Measurements from ENCODE around the gene VAV1.

DNA sequence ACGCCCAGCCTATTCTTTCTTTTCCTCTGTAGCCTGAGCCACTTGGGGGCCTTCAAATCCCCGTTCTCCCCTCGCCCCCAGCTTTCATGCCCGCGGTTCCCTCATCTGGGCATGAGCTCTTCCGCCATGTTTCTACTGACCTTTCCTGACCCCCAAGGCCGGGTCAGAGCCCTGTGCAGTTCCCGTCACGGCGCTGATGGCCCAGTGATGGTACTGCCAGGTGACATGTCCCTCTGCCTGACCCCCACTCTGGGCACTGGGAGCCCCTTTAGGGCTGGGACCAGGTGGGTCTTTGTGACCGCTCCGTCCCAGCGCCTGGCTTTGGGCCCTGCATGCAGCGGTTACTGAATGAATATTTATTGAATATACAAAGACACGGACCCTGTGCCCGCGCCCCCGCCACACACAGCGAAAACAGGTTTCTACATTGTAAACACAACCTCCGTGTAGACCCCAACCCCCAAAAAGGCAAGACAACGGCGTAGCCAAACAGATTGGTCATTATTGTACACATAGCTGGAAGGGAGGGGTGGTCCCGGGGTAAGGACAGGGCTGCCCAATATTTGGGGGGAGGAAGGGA is 42.8 kb upstream of the VAV1 start:
- no peak for TF ChIP-seq ZNF331 (CRISPR knock-in tag; IDR thresholded peaks at IDR 0.05; ENCODE audit: low read depth)
- TF ChIP-seq, protein P1, sequence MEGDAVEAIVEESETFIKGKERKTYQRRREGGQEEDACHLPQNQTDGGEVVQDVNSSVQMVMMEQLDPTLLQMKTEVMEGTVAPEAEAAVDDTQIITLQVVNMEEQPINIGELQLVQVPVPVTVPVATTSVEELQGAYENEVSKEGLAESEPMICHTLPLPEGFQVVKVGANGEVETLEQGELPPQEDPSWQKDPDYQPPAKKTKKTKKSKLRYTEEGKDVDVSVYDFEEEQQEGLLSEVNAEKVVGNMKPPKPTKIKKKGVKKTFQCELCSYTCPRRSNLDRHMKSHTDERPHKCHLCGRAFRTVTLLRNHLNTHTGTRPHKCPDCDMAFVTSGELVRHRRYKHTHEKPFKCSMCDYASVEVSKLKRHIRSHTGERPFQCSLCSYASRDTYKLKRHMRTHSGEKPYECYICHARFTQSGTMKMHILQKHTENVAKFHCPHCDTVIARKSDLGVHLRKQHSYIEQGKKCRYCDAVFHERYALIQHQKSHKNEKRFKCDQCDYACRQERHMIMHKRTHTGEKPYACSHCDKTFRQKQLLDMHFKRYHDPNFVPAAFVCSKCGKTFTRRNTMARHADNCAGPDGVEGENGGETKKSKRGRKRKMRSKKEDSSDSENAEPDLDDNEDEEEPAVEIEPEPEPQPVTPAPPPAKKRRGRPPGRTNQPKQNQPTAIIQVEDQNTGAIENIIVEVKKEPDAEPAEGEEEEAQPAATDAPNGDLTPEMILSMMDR (conservative IDR thresholded peaks at IDR 0.05; ENCODE audit: low read depth in 2 of 2), result no peak
- no peak for TF ChIP-seq NANOG (IDR thresholded peaks at IDR 0.05; ENCODE audit: borderline replicate concordance)
- TF ChIP-seq EZH2 (IDR thresholded peaks at IDR 0.05; ENCODE audit: low read depth, unreplicated experiment), result no peak
- TF ChIP-seq, protein P2, sequence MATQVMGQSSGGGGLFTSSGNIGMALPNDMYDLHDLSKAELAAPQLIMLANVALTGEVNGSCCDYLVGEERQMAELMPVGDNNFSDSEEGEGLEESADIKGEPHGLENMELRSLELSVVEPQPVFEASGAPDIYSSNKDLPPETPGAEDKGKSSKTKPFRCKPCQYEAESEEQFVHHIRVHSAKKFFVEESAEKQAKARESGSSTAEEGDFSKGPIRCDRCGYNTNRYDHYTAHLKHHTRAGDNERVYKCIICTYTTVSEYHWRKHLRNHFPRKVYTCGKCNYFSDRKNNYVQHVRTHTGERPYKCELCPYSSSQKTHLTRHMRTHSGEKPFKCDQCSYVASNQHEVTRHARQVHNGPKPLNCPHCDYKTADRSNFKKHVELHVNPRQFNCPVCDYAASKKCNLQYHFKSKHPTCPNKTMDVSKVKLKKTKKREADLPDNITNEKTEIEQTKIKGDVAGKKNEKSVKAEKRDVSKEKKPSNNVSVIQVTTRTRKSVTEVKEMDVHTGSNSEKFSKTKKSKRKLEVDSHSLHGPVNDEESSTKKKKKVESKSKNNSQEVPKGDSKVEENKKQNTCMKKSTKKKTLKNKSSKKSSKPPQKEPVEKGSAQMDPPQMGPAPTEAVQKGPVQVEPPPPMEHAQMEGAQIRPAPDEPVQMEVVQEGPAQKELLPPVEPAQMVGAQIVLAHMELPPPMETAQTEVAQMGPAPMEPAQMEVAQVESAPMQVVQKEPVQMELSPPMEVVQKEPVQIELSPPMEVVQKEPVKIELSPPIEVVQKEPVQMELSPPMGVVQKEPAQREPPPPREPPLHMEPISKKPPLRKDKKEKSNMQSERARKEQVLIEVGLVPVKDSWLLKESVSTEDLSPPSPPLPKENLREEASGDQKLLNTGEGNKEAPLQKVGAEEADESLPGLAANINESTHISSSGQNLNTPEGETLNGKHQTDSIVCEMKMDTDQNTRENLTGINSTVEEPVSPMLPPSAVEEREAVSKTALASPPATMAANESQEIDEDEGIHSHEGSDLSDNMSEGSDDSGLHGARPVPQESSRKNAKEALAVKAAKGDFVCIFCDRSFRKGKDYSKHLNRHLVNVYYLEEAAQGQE (IDR thresholded peaks at IDR 0.05; ENCODE audit: unreplicated experiment), result no peak
- no peak for TF ChIP-seq CREB1 (CRISPR knock-in tag; IDR thresholded peaks at IDR 0.05; ENCODE audit: low read depth)
- TF ChIP-seq POLR2AphosphoS5 (IDR thresholded peaks at IDR 0.05; ENCODE audit: low read depth), result no peak
- TF ChIP-seq JUNB (IDR thresholded peaks at IDR 0.05; ENCODE audit: unreplicated experiment), result no peak
- TF ChIP-seq EZH2phosphoT487 (IDR thresholded peaks at IDR 0.05; ENCODE audit: unreplicated experiment), result no peak
- TF ChIP-seq ZNF114 (CRISPR knock-in tag; IDR thresholded peaks at IDR 0.05), result no peak
- TF ChIP-seq, protein P3, sequence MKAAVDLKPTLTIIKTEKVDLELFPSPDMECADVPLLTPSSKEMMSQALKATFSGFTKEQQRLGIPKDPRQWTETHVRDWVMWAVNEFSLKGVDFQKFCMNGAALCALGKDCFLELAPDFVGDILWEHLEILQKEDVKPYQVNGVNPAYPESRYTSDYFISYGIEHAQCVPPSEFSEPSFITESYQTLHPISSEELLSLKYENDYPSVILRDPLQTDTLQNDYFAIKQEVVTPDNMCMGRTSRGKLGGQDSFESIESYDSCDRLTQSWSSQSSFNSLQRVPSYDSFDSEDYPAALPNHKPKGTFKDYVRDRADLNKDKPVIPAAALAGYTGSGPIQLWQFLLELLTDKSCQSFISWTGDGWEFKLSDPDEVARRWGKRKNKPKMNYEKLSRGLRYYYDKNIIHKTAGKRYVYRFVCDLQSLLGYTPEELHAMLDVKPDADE (IDR thresholded peaks at IDR 0.05), result no peak
- TF ChIP-seq STAT1 (IDR thresholded peaks at IDR 0.05; ENCODE audit: unreplicated experiment), result no peak
- TF ChIP-seq, protein P4, sequence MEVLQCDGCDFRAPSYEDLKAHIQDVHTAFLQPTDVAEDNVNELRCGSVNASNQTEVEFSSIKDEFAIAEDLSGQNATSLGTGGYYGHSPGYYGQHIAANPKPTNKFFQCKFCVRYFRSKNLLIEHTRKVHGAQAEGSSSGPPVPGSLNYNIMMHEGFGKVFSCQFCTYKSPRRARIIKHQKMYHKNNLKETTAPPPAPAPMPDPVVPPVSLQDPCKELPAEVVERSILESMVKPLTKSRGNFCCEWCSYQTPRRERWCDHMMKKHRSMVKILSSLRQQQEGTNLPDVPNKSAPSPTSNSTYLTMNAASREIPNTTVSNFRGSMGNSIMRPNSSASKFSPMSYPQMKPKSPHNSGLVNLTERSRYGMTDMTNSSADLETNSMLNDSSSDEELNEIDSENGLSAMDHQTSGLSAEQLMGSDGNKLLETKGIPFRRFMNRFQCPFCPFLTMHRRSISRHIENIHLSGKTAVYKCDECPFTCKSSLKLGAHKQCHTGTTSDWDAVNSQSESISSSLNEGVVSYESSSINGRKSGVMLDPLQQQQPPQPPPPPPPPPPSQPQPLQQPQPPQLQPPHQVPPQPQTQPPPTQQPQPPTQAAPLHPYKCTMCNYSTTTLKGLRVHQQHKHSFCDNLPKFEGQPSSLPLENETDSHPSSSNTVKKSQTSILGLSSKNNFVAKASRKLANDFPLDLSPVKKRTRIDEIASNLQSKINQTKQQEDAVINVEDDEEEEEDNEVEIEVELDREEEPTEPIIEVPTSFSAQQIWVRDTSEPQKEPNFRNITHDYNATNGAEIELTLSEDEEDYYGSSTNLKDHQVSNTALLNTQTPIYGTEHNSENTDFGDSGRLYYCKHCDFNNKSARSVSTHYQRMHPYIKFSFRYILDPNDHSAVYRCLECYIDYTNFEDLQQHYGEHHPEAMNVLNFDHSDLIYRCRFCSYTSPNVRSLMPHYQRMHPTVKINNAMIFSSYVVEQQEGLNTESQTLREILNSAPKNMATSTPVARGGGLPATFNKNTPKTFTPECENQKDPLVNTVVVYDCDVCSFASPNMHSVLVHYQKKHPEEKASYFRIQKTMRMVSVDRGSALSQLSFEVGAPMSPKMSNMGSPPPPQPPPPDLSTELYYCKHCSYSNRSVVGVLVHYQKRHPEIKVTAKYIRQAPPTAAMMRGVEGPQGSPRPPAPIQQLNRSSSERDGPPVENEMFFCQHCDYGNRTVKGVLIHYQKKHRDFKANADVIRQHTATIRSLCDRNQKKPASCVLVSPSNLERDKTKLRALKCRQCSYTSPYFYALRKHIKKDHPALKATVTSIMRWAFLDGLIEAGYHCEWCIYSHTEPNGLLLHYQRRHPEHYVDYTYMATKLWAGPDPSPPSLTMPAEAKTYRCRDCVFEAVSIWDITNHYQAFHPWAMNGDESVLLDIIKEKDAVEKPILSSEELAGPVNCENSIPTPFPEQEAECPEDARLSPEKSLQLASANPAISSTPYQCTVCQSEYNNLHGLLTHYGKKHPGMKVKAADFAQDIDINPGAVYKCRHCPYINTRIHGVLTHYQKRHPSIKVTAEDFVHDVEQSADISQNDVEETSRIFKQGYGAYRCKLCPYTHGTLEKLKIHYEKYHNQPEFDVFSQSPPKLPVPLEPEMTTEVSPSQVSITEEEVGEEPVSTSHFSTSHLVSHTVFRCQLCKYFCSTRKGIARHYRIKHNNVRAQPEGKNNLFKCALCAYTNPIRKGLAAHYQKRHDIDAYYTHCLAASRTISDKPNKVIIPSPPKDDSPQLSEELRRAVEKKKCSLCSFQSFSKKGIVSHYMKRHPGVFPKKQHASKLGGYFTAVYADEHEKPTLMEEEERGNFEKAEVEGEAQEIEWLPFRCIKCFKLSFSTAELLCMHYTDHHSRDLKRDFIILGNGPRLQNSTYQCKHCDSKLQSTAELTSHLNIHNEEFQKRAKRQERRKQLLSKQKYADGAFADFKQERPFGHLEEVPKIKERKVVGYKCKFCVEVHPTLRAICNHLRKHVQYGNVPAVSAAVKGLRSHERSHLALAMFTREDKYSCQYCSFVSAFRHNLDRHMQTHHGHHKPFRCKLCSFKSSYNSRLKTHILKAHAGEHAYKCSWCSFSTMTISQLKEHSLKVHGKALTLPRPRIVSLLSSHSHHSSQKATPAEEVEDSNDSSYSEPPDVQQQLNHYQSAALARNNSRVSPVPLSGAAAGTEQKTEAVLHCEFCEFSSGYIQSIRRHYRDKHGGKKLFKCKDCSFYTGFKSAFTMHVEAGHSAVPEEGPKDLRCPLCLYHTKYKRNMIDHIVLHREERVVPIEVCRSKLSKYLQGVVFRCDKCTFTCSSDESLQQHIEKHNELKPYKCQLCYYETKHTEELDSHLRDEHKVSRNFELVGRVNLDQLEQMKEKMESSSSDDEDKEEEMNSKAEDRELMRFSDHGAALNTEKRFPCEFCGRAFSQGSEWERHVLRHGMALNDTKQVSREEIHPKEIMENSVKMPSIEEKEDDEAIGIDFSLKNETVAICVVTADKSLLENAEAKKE (CRISPR knock-in tag; IDR thresholded peaks at IDR 0.05), result no peak

Measured in GM23338 (cell line).